HUES64 (cell line): ENCODE measurements around the gene MAST2.

Source experiments
- H3K27ac ChIP-seq: 2 replicates; pipeline ENCODE4 v1.7.0; 2013; ENCODE audit warnings: low read depth, low read length, inconsistent platforms
- H3K27me3 ChIP-seq: 2 replicates; pipeline ENCODE4 v1.6.1; 2013; ENCODE audit warnings: mild to moderate bottlenecking, low read length; ENCODE audit not compliant: insufficient read depth
- H3K36me3 ChIP-seq: 2 replicates; pipeline ENCODE4 v1.6.1; 2013; ENCODE audit warnings: mild to moderate bottlenecking, low read length; ENCODE audit not compliant: insufficient read depth
- H3K4me1 ChIP-seq: 2 replicates; pipeline ENCODE4 v1.6.1; 2013; ENCODE audit warnings: mild to moderate bottlenecking, low read length, moderate library complexity; ENCODE audit not compliant: insufficient read depth
- H3K4me3 ChIP-seq: 2 replicates; pipeline ENCODE4 v1.5.1; 2013; ENCODE audit warnings: mild to moderate bottlenecking, low read length, moderate library complexity
- H3K9ac ChIP-seq: 2 replicates; pipeline ENCODE4 v1.6.1; 2013; ENCODE audit warnings: mild to moderate bottlenecking, low read depth, low read length
- H3K9me3 ChIP-seq: 2 replicates; pipeline ENCODE4 v1.6.1; 2013; ENCODE audit warnings: low read depth, low read length; ENCODE audit not compliant: insufficient read depth
- WGBS: fragments of 150-250, 120-280 bp; methylation state at CpG from one replicate; pipeline ENCODE4 v1.1.7; 2013; ENCODE audit warnings: missing lambda C conversion rate; 5-methylcytosine and 5-hydroxymethylcytosine counted together

Gene MAST2

DNA sequence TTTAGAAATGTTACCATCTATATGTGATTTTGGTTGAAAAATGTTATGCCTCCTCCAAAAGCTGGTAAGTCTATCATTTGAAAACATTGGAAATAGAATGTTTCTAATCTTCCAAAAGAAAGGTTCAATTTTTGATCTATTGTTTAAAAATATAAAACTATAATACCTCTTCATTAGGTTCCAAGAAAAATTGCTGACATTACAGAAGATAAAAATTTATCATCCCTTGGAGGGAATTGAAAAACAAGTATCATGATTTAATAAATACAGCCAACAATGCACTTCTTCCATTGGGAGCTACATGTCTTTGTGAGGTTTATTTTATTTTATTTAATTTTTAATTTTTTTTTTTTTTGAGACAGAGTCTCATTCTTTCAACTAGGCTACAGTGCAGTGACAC, 180.6 kb downstream of the MAST2 start:
- no peaks in the 10 kb centered on the region for H3K4me1 ChIP-seq

DNA sequence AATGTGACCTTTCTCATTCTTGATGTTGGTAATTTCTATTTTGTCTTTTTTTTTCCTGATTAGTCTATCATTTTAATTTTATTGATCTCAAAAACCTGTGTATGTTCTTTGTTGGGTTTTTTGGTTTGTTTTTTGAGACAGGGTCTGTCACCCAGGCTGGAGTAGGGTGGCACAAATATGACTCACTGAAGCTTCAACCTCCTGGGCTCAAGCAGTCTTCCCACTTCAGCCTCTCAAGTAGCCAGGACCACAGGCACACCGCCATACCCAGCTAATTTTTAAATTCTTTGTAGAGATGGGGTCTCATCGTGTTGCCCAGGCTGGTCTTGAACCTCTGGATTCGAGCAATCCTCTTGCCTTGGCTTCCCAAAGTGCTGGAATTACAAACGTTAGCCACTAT, 183.8 kb downstream of the MAST2 start:
- Histone ChIP-seq H3K27ac (no peak overlapping the region), H3K4me3 (no peak overlapping the region), H3K4me1 (no peaks in the 10 kb centered on the region), H3K36me3 (0 out of 2 replicates have a peak, but pooled peaks cover 3% of the 10 kb centered on the region), H3K27me3 (no peaks in the 10 kb centered on the region), H3K9ac (no peak overlapping the region), H3K9me3 (peaks cover 5% of the 10 kb centered on the region; the same call in 1 of the 2 replicates)
- 93% methylated on average over 4 of the region's 4 CpGs for WGBS

More for the DNA sequence above, 180.6 kb downstream of the MAST2 start:
- Histone ChIP-seq H3K27ac (no peak overlapping the region), H3K36me3 (no peaks in the 10 kb centered on the region), H3K4me3 (no peak overlapping the region), H3K9me3 (no peaks in the 10 kb centered on the region), H3K27me3 (no peaks in the 10 kb centered on the region), H3K9ac (no peak overlapping the region)

DNA sequence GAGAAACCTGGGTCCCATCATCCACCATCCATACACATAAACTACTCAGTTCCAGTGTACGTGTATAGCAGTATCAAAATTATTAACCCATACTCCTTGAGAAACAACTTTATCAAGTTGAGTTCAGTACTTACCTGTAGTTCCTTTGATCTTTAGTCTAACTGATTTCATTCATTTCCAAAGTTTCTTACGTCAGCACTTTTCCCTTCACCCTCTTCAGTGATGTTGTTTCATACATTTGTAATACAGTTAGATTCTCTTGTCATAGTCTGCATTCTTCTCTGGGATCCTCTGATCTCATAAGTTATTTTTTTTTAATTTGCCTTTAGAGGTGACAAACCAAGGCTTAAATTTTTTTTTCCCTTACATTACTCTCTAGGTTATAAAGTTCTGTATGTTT, 185.8 kb downstream of the MAST2 start:
- WGBS: 90% methylated on average over 2 of the region's 2 CpGs
- H3K4me3 ChIP-seq: no peak overlapping the region
- H3K27ac ChIP-seq: no peak overlapping the region
- H3K4me1 ChIP-seq: no peaks in the 10 kb centered on the region; the same call in 1 of the 2 replicates
- H3K9me3 ChIP-seq: peaks cover 5% of the 10 kb centered on the region; the same call in 1 of the 2 replicates
- H3K27me3 ChIP-seq: no peaks in the 10 kb centered on the region
- H3K36me3 ChIP-seq: 0 out of 2 replicates have a peak, but pooled peaks cover 3% of the 10 kb centered on the region
- H3K9ac ChIP-seq: no peak overlapping the region

DNA sequence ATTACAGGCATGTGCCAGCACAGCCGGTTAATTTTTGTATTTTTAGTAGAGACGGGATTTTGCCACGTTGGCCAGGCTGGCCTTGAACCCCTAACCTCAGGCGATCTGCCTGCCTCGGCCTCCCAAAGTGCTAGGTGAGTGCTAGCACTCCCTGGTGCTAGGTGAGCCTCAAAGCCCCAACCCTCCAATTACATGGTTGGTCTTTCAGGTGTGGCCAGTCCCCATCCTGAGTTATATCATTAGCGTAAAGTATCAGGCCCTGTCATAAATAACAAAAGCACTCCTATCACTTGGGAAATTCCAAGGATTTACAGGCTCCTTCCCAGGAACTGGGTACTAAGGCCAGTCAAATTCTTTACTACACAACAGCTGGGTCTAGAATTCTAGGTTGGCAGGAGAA, 191.0 kb downstream of the MAST2 start:
- no peaks in the 10 kb centered on the region; the same call in 1 of the 2 replicates for H3K4me1 ChIP-seq
- WGBS: 92% methylated on average over 6 of the region's 6 CpGs
- no peak overlapping the region for H3K4me3 ChIP-seq
- H3K36me3 ChIP-seq: 0 out of 2 replicates have a peak, but pooled peaks cover 7% of the 10 kb centered on the region
- no peak overlapping the region for H3K9ac ChIP-seq
- H3K27ac ChIP-seq: no peak overlapping the region
- no peaks in the 10 kb centered on the region for H3K27me3 ChIP-seq
- H3K9me3 ChIP-seq: peaks cover 5% of the 10 kb centered on the region; the same call in 1 of the 2 replicates

DNA sequence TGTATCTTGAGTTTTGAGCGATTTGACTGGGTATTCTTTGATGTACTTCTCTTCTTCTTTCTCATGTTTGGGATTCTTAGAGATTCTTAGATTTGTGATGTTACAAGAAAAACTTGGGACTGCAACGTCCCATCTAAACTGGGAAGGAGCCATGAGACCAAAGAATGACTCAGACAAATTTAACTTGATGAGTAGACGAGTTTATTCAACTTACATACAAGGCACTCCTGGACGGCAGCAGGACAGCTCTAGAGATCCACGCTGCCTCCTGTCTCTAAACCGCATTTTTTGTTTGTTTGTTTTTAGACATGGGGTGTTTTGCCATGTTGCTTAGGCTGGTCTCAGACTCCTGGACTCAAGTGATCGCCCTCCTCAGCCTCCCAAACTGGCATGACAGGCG, 191.9 kb downstream of the MAST2 start:
- no peak overlapping the region for H3K27ac ChIP-seq
- 88% methylated on average over 8 of the region's 8 CpGs for WGBS
- no peaks in the 10 kb centered on the region for H3K27me3 ChIP-seq
- H3K9me3 ChIP-seq: 0 out of 2 replicates have a peak, but pooled peaks cover 5% of the 10 kb centered on the region
- no peaks in the 10 kb centered on the region; the same call in 1 of the 2 replicates for H3K4me1 ChIP-seq
- H3K36me3 ChIP-seq: 0 out of 2 replicates have a peak, but pooled peaks cover 9% of the 10 kb centered on the region
- no peak overlapping the region for H3K9ac ChIP-seq
- no peak overlapping the region for H3K4me3 ChIP-seq

DNA sequence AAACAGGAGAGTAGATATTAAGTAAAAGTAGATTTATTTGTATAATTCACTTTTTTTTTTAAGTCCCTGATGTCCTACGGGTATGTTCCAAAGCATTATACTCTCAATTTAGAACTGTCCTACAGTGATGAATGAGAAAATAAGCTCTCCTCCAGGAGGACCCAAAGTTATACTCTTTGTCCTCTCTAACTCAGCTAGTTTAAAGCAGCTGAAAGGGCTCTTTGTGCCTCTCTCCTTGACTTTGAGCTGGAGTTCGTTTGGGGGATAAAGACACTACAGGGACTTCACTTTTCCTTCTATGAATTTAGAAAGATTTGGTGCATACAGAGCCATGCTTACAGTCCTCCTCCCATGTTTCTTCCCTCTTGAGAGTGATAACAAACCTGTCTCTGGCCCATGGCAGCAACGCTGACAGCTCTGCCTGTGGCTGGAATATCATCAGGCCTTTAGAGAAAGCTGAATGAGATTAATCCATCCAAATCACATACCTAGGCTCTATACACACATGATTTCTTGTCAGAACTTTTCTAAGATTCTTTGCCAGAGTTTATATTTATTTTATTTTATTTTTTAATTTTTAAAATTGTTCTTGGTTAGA, 194.7 kb downstream of the MAST2 start:
- Histone ChIP-seq H3K27me3 (no peaks in the 10 kb centered on the region), H3K4me3 (no peak overlapping the region), H3K27ac (no peak overlapping the region), H3K9me3 (no peaks in the 10 kb centered on the region), H3K4me1 (no peaks in the 10 kb centered on the region; the same call in 1 of the 2 replicates), H3K36me3 (0 out of 2 replicates have a peak, but pooled peaks cover 9% of the 10 kb centered on the region), H3K9ac (no peak overlapping the region)
- 95% methylated on average over 2 of the region's 3 CpGs for WGBS

DNA sequence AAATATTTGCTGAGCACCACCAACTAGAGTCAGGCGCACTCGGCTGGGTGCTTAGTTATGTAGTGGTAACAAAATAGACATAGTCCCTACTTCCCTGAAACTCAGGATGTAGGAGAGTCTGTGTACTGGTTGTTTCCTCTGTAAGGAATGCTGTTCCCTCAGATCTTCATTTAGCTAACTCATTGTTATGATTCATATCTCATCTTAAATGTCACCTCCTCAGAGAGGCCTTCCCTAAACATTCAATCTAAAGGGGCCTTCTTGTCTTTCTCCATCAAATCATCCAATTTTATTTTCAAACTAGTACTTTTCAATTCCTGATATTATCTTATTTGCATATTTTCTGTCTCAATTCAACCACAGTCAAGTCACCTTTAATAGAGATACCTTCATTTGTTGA, 196.1 kb downstream of the MAST2 start:
- no CpG with 5 or more reads among the region's 2 CpGs for WGBS
- no peak overlapping the region for H3K9ac ChIP-seq
- no peak overlapping the region for H3K4me3 ChIP-seq
- H3K9me3 ChIP-seq: no peaks in the 10 kb centered on the region
- H3K4me1 ChIP-seq: no peaks in the 10 kb centered on the region
- H3K36me3 ChIP-seq: 0 out of 2 replicates have a peak, but pooled peaks cover 9% of the 10 kb centered on the region
- no peaks in the 10 kb centered on the region for H3K27me3 ChIP-seq
- H3K27ac ChIP-seq: no peak overlapping the region

DNA sequence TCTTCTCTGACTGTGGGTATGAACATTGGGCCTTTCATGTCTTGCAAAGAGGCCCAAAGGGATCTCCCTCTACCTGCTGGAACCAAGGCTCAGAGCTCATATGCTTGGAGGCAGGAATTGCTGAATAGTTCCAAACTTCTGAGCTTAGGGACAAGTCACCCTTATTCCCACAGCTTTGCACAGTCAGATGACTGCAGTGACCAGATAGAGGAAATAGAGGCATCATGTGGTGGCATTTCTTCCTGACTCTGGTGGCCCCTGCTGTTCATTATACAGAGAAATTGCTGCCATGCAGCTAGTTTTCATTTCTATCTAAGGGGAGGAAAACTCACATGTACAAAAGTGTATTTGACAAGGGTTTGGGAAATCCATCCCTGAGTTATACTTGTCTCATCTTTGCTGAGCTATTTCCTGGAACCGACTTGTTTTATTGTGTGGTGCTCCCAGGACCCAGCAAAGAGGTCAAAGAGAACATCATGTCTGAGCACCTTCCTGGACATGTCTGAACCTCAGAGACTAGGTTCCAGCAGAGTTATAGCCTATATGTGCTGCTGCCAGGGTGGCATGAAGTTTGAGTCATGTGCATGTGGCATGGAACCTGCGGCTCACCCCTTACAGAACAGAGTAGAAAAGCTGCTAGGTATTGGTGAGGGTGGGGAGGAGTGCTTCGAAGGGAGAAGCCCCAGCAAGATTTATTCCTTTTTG, 197.8 kb downstream of the MAST2 start:
- Histone ChIP-seq H3K4me1 (no peaks in the 10 kb centered on the region), H3K4me3 (no peak overlapping the region), H3K27me3 (no peaks in the 10 kb centered on the region), H3K36me3 (peaks cover 14% of the 10 kb centered on the region; the same call in 1 of the 2 replicates), H3K9me3 (no peaks in the 10 kb centered on the region), H3K9ac (no peak overlapping the region), H3K27ac (no peak overlapping the region)
- WGBS: 97% methylated on average over 2 of the region's 3 CpGs

DNA sequence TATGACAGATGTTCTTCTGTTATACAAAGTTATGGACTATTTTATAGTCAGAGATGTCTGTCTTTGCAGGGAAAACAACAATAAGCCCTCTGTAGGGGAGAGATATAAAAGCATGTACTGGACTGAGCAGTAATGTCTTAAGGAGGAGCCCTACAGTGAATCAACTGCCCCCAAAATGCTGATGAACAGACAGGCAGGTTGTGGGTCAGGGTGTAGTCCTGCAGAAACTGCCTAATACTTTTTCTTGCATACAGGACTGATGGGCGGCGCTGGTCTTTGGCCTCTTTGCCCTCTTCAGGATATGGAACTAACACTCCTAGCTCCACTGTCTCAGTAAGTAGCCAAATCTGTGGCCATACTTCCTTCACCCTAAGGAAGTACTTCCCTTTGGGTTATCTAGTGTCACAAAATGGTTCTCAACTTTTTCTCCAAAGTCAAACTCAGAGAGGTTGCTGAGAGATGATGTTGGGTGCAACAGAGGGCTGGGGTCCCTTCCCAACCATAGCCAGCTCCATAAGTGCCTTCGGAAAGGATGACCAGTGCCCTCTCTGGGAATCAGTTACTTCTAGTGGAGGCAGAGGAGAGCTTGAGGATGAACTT, 199.2 kb downstream of the MAST2 start:
- 93% methylated on average over 3 of the region's 3 CpGs for WGBS
- no peaks in the 10 kb centered on the region for H3K27me3 ChIP-seq
- no peak overlapping the region for H3K27ac ChIP-seq
- no peak overlapping the region for H3K9ac ChIP-seq
- no peaks in the 10 kb centered on the region for H3K4me1 ChIP-seq
- peaks cover 28% of the 10 kb centered on the region for H3K36me3 ChIP-seq
- H3K9me3 ChIP-seq: no peaks in the 10 kb centered on the region
- H3K4me3 ChIP-seq: no peak overlapping the region

DNA sequence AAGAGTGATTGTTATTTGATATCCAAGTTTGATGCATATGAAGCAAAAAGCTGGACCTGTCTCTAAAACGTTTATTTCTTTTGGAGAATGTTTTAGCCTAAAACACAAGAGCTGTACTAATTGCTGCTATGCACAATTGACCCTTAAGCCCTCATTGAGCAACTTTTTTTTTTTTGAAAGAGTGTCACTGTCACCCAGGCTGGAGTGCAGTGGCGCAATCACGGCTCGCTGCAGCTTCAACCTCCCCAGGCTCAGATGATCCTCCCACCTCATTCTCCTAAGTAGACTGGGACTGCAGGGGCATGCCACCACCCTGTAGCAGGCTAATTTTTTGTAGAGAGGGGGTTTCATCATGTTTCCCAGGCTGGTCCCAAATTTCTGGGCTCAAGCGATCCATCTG, 199.9 kb downstream of the MAST2 start:
- Histone ChIP-seq H3K27ac (no peak overlapping the region), H3K4me1 (no peaks in the 10 kb centered on the region), H3K9ac (no peak overlapping the region), H3K36me3 (peaks cover 35% of the 10 kb centered on the region), H3K27me3 (no peaks in the 10 kb centered on the region), H3K4me3 (no peak overlapping the region), H3K9me3 (no peaks in the 10 kb centered on the region)
- whole genome bisulfite sequencing: 97% methylated on average over 5 of the region's 5 CpGs

DNA sequence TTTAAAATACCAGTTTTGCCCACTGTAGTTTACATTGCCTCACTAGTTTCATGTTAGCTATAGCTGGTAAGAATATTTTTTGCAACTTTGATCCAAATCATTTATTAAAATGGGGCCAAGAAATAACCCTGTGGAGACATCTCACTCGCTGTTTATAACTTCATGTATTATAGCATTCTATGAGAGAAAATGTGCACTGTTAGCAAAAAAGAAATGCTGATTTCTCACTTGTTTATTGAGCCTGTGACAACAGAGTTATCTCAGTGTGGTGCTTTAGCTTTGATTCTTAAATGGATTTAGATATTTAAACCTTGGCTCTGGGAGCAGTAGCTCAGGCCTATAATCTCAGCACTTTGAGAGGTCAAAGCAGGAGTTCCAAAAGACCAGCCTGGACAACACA, 201.1 kb downstream of the MAST2 start:
- 100% methylated on average over 1 of the region's 1 CpG for WGBS
- Histone ChIP-seq H3K9ac (no peak overlapping the region), H3K4me3 (no peak overlapping the region), H3K27ac (no peak overlapping the region), H3K27me3 (no peaks in the 10 kb centered on the region), H3K4me1 (no peaks in the 10 kb centered on the region), H3K9me3 (no peaks in the 10 kb centered on the region), H3K36me3 (peaks cover 40% of the 10 kb centered on the region)
